GM23248 (cell line): Measurements from ENCODE around the gene MYRFL. TPM values are rescaled to one million over a fixed set of nuclear protein-coding genes. Genes with fewer than 3 reads are reported as not detected.
A peak's percentile ranks its signal among the peaks of the same experiment; 100 is the strongest.

ENCODE experiments used
- DNase-seq: peaks from one replicate; pipeline ENCODE4 v3.0.0-alpha.2; 2015
- H2AFZ ChIP-seq: fragments of 200-600 bp; sonication (generic); 2 replicates; pipeline ENCODE4 v1.6.1; 2016; ENCODE audit warnings: antibody characterized with exemption
- H3F3A ChIP-seq: fragments of 200-600 bp; sonication (generic); 2 replicates; pipeline ENCODE4 v1.6.1; 2016; ENCODE audit warnings: mild to moderate bottlenecking, antibody characterized with exemption, mixed run types; ENCODE audit not compliant: insufficient read depth
- H3K27ac ChIP-seq: fragments of 200-600 bp; sonication (generic); 2 replicates; pipeline ENCODE4 v1.5.1; 2016; ENCODE audit warnings: mild to moderate bottlenecking
- H3K27me3 ChIP-seq: fragments of 200-600 bp; sonication (generic); replicated peaks from 2 replicates; pipeline ENCODE4 v1.6.1; 2016; ENCODE audit warnings: mild to moderate bottlenecking; ENCODE audit not compliant: insufficient read depth
- H3K36me3 ChIP-seq: fragments of 200-600 bp; sonication (generic); 2 replicates; pipeline ENCODE4 v1.6.1; 2016; ENCODE audit warnings: low read depth, mild to moderate bottlenecking
- H3K4me1 ChIP-seq: fragments of 200-600 bp; sonication (generic); 2 replicates; pipeline ENCODE4 v1.6.1; 2016; ENCODE audit warnings: mild to moderate bottlenecking; ENCODE audit not compliant: insufficient read depth
- H3K4me2 ChIP-seq: fragments of 200-600 bp; sonication (generic); one replicate; pipeline ENCODE4 v1.6.1; 2016; ENCODE audit warnings: mild to moderate bottlenecking; ENCODE audit not compliant: unreplicated experiment
- H3K4me3 ChIP-seq: fragments of 200-600 bp; sonication (generic); 2 replicates; pipeline ENCODE4 v1.5.1; 2016; ENCODE audit warnings: mild to moderate bottlenecking
- H3K79me2 ChIP-seq: fragments of 200-600 bp; sonication (generic); 2 replicates; pipeline ENCODE4 v1.6.1; 2016; ENCODE audit warnings: mild to moderate bottlenecking; ENCODE audit not compliant: insufficient read depth
- H3K9ac ChIP-seq: fragments of 200-600 bp; sonication (generic); 2 replicates; pipeline ENCODE4 v1.6.1; 2016; ENCODE audit warnings: mild to moderate bottlenecking
- H3K9me2 ChIP-seq: fragments of 200-600 bp; sonication (generic); 2 replicates; pipeline ENCODE4 v1.6.1; 2016; ENCODE audit warnings: mixed run types, mild to moderate bottlenecking, moderate library complexity; ENCODE audit not compliant: insufficient read depth
- H3K9me3 ChIP-seq: fragments of 200-600 bp; sonication (generic); one replicate; pipeline ENCODE4 v1.6.1; 2017; ENCODE audit warnings: low read depth
- H4K20me1 ChIP-seq: fragments of 200-600 bp; sonication (generic); 2 replicates; pipeline ENCODE4 v1.6.0; 2016; ENCODE audit not compliant: insufficient read depth
- EZH2 ChIP-seq: fragments of 200-600 bp; sonication (generic); IDR thresholded peaks from 2 replicates; pipeline ENCODE4 v1.6.1; 2018; ENCODE audit warnings: antibody characterized with exemption, mild to moderate bottlenecking; ENCODE audit not compliant: insufficient read depth, poor library complexity, severe bottlenecking
- EZH2phosphoT487 ChIP-seq: fragments of 200-600 bp; sonication (generic); IDR thresholded peaks from 2 replicates; pipeline ENCODE4 v1.6.1; 2018; ENCODE audit warnings: antibody characterized with exemption, moderate library complexity, mild to moderate bottlenecking, low read depth; ENCODE audit not compliant: insufficient read depth
- WGBS, 2 experiments: methylation state at CpG; one replicate each; pipeline ENCODE4 v1.1.6; 2015 to 2017; ENCODE audit warnings: low lambda C conversion rate in 2 of 2, low coverage in 1 of 2; ENCODE audit errors: missing lambda C conversion rate in 2 of 2; 5-methylcytosine and 5-hydroxymethylcytosine counted together
- in situ Hi-C: fragments of 300-500 bp; cut with MboI; formaldehyde crosslinking; loops from 2 replicates; pipeline ENCODE4 v1.15.0; 2020
- polyA plus RNA-seq: library from polyadenylated mRNA; unstranded; fragments of >200 nt; fragmentation: Nextera tagmentation; extraction: Ambion mirVana; gene quantifications from 2 replicates; pipeline ENCODE4 v1.2.1, GENCODE V29; 2016
- total RNA-seq: library from RNA; depleted of rRNA; stranded (reverse); fragments of >200 nt; shearing (Covaris generic); gene quantifications from 2 replicates; pipeline ENCODE4 v1.2.3, GENCODE V29; 2014

The MYRFL gene
- total and polyA plus RNA-seq, 2 experiments from 2014 or later: not detected

GRCh38 chr12:69981881-69982475 lies 157.0 kb downstream of the MYRFL start:
- peak; percentile 10 for DNase-seq
- 19 to 27% methylated on average over 5 of the region's 5 CpGs for WGBS, 2 experiments

GRCh38 chr12:69984241-69984640 lies 159.2 kb downstream of the MYRFL start:
- Histone ChIP-seq H3K4me1 (peaks cover 29% of the 10 kb centered on the region), H3K27me3 (no peaks in the 10 kb centered on the region), H3K9me2 (no peaks in the 10 kb centered on the region), H3K4me2 (no peak overlapping the region), H3K4me3 (no peak overlapping the region), H3K27ac (no peak overlapping the region), H3K9me3 (no peaks in the 10 kb centered on the region), H3F3A (peaks cover 24% of the 10 kb centered on the region), H2AFZ (no peak overlapping the region), H4K20me1 (no peaks in the 10 kb centered on the region), H3K9ac (no peak overlapping the region), H3K79me2 (no peaks in the 10 kb centered on the region), H3K36me3 (no peaks in the 10 kb centered on the region)
- in situ Hi-C loops: no loop called here
- WGBS, 2 experiments: 65 to 68% methylated on average over 7 of the region's 7 CpGs
- peak; percentile 29 for DNase-seq
- TF ChIP-seq EZH2phosphoT487 (no peak), EZH2 (no peak)

More at GRCh38 chr12:69981881-69982475, 157.0 kb downstream of the MYRFL start:
- H3K27me3 ChIP-seq: no peaks in the 10 kb centered on the region
- H3K4me2 ChIP-seq: no peak overlapping the region
- H3K9me3 ChIP-seq: no peaks in the 10 kb centered on the region
- H3K4me3 ChIP-seq: no peak overlapping the region
- no peak overlapping the region for H3K9ac ChIP-seq
- no peaks in the 10 kb centered on the region for H3K36me3 ChIP-seq
- in situ Hi-C loops: no loop called here
- H3K4me1 ChIP-seq: peaks cover 8% of the 10 kb centered on the region
- H3K27ac ChIP-seq: no peak overlapping the region
- H3K9me2 ChIP-seq: no peaks in the 10 kb centered on the region
- no peaks in the 10 kb centered on the region for H3K79me2 ChIP-seq
- TF ChIP-seq EZH2 (no peak), EZH2phosphoT487 (no peak)
- peaks cover 1% of the 10 kb centered on the region for H3F3A ChIP-seq
- no peaks in the 10 kb centered on the region for H4K20me1 ChIP-seq
- H2AFZ ChIP-seq: no peak overlapping the region

- whole genome bisulfite sequencing, 2 experiments: 84% methylated on average over 4 of the region's 4 CpGs
These were observed 160.6 kb downstream of the MYRFL start for GRCh38 chr12:69985656-69986055.

GRCh38 chr12:69986114-69986513 lies 161.1 kb downstream of the MYRFL start:
- Histone ChIP-seq H2AFZ (no peak overlapping the region), H3K9ac (no peak overlapping the region), H3K4me2 (no peak overlapping the region), H3K79me2 (no peaks in the 10 kb centered on the region), H4K20me1 (no peaks in the 10 kb centered on the region), H3K4me3 (no peak overlapping the region), H3K36me3 (no peaks in the 10 kb centered on the region), H3K9me3 (no peaks in the 10 kb centered on the region), H3K9me2 (no peaks in the 10 kb centered on the region), H3K27me3 (no peaks in the 10 kb centered on the region), H3K4me1 (peaks cover 31% of the 10 kb centered on the region), H3F3A (peaks cover 26% of the 10 kb centered on the region), H3K27ac (no peak overlapping the region)
- no peak for DNase-seq
- in situ Hi-C loops: no loop called here
- no peak for TF ChIP-seq EZH2
- TF ChIP-seq EZH2phosphoT487: no peak
- WGBS, 2 experiments: 90 to 93% methylated on average over 3 of the region's 3 CpGs

More at GRCh38 chr12:69985656-69986055, 160.6 kb downstream of the MYRFL start:
- no peak overlapping the region for H3K4me2 ChIP-seq
- H3K4me1 ChIP-seq: peaks cover 31% of the 10 kb centered on the region
- no peaks in the 10 kb centered on the region for H4K20me1 ChIP-seq
- no peaks in the 10 kb centered on the region for H3K79me2 ChIP-seq
- no peaks in the 10 kb centered on the region for H3K36me3 ChIP-seq
- DNase-seq: no peak
- H3K9me2 ChIP-seq: no peaks in the 10 kb centered on the region
- no peaks in the 10 kb centered on the region for H3K27me3 ChIP-seq
- no peak for TF ChIP-seq EZH2phosphoT487
- TF ChIP-seq EZH2: no peak
- H3F3A ChIP-seq: peaks cover 26% of the 10 kb centered on the region
- no peak overlapping the region for H2AFZ ChIP-seq
- H3K4me3 ChIP-seq: no peak overlapping the region
- no peak overlapping the region for H3K9ac ChIP-seq
- in situ Hi-C loops: no loop called here
- no peak overlapping the region for H3K27ac ChIP-seq
- no peaks in the 10 kb centered on the region for H3K9me3 ChIP-seq
